ENCODE data around the gene LIPC.

- TF ChIP-seq CTCF (tag by site-specific recombination; IDR thresholded peaks at IDR 0.05) (no peak), ZNF530 (tag by site-specific recombination; IDR thresholded peaks at IDR 0.05; ENCODE audit: low read depth) (no peak), YY1 (tag by site-specific recombination; IDR thresholded peaks at IDR 0.05) (no peak), PBX3 (CRISPR knock-in tag; IDR thresholded peaks at IDR 0.05) (no peak), TCF7L2 (IDR thresholded peaks at IDR 0.05; ENCODE audit: borderline replicate concordance, low read depth, low read length) (no peak), PRDM1 (tag by site-specific recombination; IDR thresholded peaks at IDR 0.05) (no peak), ZNF140 (tag by site-specific recombination; IDR thresholded peaks at IDR 0.05) (no peak), REST (tag by site-specific recombination; IDR thresholded peaks at IDR 0.05) (no peak), ZNF548 (tag by site-specific recombination; IDR thresholded peaks at IDR 0.05) (no peak), ZNF624 (tag by site-specific recombination; IDR thresholded peaks at IDR 0.05) (no peak), ZNF362 (tag by site-specific recombination; IDR thresholded peaks at IDR 0.05) (no peak), ZFP3 (tag by site-specific recombination; IDR thresholded peaks at IDR 0.05; ENCODE audit: low read depth) (no peak), ZBTB7A (tag by site-specific recombination; IDR thresholded peaks at IDR 0.05; ENCODE audit: low read depth) (no peak)
These were observed 14.1 kb downstream of the LIPC start for GRCh38 chr15:58445865-58446264.

All from HEK293 (cell line).